Stimulated activated CD8-positive, alpha-beta memory T cell treated with anti-CD3 and anti-CD28 coated beads, Interleukin-4, amount 100 ng/mL, for 4 hours (primary cell): ENCODE data around the gene DAPK2.
"Not testable (repeated sequence)": the region's sequence is repeated elsewhere in the genome, so short reads cannot be mapped to it uniquely, and the experiment has no call there.

Source experiments
- DNase-seq, 2 donors: peaks; one replicate each; pipeline ENCODE4 v3.0.0-alpha.2; 2020; ENCODE audit warnings: low read depth in 2 of 2, low spot score in 1 of 2

Gene DAPK2

DNA sequence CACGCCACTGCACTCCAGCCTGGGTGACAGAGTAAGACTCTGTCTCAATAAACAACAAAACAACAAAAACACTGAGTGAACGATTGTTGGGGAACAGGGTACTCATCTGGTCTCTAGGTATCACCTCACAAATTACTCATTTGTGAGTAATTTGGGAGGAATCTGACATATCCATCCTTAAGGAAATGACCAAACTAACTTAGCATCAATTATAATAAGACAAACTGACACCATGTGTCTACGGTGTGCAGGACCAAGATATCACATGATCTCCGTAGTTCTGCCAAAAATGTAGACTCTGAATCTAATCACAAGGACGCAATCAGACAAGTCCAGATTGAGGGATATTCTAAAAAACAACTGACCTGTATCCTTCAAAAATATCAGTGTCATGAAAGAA is 12.0 kb upstream of the DAPK2 start:
- no peak for DNase-seq

DNA sequence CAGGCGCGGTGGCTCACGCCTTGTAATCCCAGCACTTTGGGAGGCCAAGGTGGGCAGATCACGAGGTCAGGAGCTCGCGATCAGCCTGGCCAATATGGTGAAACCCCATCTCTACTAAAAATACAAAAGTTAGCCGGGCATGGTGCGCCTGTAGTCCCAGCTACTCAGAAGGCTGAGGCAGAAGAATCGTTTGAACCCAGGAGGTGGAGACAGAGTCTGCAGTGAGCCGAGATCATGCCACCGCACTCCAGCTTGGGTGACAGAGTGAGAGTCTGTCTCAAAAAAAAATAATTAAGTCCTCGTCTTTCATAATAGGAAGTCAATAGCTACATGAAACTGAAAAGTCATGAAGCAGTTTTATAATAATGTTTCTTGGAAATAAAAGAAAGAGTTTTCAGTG is 7.4 kb upstream of the DAPK2 start:
- not testable (repeated sequence) for DNase-seq

DNA sequence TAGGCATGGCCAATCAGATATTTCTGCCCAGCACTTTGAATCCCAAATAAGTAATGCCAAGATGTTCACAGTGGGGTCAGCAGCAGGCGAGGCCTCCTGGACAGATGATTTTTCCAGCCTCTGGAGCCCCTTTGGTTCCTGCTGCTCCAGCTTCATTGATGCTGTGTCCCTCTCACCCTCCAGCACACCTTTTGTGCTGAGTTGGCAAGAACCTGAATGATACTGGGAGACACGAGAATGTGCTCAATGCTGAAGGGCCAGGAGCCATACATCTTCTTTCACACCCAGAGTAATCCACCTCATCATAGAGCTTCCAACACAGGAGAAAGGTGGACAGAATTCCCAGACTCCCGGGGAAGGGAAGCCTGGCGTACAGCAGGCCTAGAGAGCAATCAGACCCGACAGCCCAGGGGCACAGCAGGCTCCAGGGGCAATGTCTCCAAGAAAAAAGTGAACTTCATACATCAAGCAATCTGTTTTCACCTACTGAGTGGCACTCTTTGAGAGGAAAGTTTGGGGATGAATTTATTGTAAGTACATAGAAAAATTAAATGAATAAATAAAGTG is 6.7 kb upstream of the DAPK2 start:
- DNase-seq: no peak

DNA sequence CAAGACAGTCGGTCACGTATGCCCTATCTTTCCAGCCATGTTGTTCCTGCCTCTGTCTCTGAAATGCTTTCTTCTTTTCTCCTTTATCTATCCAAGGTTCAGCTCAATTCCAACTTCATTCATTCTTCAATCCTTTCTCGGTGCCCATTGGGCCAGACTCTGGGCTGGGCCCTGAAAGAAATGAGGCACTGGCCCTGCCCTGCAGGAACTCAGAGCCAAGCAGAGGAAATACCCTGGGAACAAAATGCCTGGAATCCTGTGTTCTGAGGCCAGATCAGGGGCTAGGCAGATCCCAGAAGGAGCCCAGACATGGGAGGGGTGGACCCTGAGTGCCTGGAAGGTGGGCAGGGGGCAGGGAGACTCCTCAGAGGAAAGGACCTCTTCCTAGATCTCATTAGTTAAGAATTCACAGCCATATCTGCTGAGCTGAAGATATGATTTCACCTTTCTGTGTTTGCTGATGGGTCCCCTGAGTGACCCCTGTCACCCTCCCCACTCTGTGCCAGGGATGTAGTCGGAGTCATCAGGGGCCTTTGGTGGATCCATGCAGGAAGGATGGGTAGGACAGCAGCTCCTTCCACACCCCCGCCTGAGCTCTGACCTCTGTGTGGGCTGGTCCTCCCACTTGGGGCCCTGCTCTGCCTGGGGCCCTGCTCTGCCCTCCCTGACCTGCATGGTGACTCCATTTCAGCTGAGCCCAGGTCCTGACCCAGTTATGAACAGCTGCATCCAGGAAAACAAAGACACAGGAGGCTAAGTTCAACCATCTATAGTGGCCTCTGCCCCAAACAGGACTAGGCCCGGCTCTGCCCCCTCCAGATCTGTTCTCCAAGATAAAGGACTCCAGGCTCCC is 5.3 kb upstream of the DAPK2 start:
- DNase-seq: no peak

DNA sequence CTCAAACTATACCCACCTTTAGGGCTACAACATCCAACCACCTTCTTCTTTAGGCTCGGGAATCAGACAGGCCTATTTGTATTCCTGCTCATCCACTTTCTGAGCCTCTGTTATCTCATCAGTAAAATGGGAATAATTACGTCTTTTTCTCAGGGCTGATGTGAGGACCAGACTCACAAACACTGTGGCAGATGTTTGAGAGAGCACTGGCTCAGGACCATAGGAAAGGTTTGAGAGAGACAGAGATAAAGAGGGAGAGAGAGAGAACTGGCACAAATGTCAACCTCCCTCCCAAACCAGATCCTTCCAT is 4.8 kb upstream of the DAPK2 start:
- no peak for DNase-seq

DNA sequence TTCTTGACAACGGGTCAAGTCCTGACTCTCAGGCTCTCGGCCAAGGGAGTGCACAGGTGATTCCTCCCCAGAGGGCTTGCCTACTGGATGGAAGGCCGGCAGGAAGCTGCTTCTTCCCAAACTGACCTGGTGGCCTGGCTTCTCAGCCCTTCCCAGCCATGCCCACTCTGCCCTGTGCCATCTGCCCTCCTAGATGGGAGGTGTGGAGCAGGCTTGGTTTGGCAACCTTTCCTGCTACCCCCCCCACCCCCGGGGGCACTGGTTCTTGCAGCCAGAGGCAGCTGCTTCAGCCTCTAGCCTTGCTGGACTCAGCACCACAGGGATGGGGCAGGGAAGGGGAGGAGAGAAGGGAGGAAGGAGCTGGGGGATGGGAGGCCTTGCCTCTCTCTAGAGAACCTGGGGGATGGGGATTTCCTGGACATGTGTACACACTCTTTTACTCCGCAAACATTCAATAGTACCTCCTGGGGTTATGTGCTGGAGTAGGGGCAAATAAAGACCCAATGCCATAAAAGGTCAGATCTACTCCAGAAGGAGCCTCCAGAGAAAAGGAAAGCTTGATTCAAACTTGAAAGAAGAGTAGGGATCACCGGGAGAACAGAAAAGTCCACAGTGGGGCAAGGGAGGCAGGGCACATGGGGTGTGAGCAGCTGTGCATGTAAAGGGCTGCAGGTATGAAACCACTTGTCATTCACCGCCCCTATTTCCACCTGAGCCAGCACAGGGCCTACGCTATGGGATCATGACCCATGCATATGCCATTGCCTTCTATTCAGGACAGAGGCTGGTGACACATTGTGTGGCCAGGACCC is 4.2 kb upstream of the DAPK2 start:
- DNase-seq: no peak

DNA sequence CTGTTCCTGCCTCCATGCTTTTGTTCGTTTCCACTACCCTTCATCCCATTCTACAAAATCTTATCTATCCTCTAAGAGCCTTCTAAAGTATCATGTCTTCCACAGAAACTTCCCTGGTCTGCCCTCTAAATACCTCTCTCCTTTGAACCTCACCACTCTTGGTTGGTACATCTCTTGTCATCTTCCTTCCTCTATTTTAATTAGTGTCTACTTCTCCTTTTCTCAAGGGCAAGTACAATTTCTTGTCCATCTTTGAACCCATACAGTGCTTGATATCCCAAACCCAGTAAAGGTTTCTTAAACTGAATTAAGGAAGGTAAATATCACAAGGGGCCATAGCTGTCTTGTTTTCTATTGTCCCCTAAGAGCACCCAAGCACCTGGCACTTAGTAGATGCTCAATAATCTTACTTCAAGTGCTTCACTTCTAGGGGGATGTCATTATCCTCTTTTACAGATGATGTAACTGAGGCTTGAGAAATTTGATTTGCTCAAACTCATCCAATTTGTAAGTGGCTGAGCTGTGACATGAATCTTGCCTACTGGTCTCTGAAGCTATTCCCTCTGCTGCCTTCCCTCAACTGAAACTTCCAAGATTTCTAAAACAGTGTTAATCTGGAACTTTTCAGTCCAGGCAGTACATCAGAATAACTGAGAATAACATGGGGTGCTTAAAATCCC is 2.6 kb upstream of the DAPK2 start:
- no peak for DNase-seq

DNA sequence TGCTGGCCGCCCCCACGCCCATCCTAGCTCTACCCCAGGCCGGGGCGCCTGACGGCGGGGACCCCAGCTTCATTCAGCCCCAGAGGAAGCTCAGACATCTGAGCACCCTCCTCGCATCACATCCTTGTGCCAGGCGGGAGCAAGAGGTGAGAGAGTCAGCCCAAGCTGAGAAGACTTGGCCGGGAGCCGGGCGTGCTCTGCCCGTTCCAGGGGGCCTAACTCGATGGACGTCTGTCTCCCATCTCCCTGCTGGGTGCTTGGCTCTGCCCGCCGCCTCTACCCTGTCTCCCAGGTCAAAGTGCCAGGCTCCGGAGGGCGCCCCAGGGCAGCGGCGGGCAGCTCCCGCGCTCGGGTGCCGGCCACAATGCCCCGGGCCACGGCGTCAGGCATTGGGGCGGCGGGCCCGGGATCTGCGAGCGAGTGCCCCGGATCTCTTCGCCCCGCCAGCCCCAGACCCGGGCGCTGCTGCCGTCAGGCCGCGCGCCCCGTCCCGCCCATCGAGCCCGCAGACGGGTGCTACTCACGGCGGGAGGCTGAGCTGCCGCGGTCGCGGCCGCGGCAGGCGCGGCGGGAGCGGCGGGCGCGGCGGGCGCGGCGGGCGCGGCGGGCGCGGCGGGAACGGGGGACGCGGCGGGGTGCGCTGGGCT is 388 bp downstream of the DAPK2 start:
- no peak for DNase-seq

DNA sequence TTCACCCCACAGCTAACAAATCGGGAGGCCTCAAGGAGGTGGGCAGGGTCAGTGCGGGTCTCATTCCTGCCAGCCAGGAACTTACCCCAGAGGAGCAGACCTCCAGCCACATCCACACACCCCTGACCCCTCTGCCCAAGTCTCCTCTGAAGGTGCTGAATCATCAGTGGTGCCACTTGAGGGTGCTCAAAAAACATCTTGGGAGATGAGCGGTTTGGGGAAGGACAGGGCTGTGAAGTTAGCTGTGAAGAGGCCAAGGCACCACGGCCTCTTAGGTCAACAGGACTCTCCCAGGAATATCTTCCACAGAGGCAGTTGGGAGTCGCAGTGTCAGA is 1.2 kb downstream of the DAPK2 start:
- no peak for DNase-seq

DNA sequence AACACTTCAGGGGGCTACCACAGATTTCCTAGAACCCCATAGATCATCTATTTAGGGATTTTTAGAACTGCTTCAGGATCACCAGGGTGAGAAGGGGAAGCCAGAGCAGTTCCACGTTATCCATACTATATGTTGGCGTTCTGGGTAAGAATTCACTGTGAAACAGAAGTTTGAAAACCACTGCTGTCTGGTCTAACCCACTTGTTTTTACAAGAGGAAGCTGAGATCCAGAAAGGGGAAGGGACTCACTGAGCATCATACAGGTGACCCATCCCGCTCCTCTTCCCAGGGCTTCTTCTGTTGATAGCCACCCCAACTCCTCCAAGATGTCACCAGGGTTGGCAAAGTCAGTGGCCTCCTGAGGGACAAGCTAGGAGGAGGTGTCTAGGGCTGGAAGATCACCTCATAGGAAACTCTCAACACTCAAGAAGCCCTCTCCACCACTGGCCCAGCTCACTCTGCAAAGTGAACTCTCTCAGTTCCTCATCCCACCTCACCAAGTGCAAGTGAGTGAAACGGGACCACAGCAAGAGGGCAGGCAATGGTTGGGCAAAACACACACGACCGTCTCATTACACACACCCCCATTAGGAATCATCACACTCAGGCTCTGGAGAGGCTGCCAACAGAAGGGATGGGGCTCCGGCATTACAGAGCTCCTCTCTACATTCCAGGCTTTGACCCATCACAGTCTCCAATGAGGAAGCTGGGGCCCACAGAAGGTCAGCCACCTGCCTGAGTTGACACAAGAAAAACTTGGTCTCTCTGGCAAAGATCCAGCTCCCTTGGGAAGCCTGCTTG is 1.8 kb downstream of the DAPK2 start:
- DNase-seq: no peak

DNA sequence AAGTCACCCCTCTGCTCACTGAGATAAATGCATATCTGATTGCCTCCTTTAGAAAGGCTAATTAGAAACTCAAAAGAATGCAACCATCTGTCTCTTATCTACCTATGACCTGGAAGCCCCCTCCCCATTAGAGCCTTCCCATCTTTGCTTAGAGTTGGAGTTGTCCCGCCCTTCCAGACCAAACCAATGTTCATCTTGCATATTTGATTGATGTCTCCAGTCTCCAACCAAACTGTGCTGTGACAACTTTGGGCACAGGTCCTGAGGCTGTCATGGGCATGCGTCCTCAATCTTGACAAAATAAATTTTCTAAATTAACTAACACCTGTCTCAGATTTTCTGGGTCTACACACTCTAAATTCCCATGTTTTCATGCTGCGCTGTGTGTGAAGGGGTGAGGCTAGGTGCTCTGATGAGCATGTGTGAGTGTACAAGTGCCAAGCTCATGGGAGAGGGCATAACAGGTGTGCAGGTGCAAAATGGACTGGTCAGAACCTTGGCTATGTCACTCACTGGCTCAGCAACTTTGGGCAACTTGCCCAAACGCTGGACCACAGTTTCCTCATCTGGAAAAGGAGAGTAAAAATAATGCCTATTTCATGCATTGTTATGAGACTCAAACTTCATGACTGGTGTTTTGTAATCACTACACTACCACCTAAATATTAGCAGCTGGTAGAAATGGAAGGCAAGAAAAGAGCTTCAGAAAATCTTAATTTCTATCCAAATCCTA is 7.2 kb downstream of the DAPK2 start:
- DNase-seq: no peak

DNA sequence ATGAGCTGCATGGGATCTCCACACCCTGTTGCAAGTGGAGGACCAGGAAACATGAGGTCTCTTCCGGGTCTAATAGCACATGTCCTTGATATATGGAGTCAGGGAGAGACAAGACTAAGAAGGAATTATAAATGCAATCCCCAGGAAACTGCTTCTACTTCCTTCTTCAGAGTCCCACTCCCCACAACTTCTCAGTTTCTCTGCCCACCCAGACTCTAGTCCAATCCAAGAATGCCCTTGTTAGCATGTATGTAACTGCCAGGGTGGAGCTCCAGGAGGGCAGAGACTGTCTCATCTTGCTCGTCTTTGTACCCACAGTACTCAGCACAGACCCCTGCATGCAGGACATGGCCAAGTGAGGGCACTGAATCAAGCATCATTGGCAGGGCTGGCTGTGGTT is 8.3 kb downstream of the DAPK2 start:
- DNase-seq: no peak

DNA sequence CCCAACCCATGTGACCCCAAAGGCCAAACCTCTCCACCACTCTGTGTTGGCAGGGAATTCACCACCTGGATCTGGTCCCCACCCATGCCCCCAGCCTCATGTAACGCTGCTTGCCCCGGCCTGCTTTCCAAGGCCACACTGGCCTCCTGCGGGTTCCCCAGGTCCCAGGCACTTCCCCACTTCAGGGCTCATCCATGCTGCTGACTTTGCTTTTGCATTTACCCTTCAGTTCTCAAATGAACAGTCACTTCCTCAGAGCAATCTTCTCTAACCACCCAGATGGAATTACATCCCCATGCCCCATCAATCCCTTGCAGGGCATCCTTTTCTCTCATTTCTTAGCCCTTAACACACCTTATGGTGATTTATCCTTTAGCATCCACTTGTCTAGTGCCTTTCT is 9.2 kb downstream of the DAPK2 start:
- DNase-seq: no peak

DNA sequence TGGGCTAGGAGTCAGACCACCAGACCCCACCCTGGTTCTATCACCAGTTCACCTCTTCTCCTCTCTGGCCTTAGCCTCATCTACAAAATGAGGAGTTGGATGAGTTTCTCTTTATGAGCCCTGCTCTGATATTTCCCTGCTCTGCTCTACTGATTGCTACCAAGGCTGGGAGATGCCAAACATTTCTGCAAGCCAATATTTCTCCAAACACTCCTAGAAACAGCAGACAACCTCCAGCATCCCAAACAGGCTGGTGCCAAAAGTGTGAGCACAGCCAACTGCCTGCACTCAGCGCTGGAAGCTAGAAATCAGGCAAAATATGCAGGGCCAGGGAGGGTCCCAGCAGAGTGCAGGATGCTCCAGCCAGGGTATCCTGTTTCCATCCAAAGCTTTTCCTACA is 10.8 kb downstream of the DAPK2 start:
- no peak for DNase-seq

DNA sequence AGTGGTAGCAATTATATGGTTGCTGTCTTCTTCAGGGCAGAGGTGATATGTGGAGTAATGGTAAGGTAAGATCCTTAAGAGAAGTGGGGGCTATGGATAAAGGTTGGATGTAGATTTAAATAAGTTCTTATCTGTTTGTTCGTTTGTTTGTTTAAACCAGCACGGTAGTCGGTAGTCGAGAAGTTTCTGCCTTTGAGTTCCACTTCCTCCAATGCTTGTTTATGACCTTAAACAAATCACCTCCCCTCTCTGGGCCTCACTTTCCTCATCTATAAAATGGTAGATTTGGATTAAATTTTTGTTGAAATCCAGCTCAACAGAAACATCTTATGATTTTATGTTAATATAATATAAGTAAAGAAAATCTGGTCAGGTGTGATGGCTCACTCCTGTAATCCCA is 11.8 kb downstream of the DAPK2 start:
- no peak for DNase-seq

DNA sequence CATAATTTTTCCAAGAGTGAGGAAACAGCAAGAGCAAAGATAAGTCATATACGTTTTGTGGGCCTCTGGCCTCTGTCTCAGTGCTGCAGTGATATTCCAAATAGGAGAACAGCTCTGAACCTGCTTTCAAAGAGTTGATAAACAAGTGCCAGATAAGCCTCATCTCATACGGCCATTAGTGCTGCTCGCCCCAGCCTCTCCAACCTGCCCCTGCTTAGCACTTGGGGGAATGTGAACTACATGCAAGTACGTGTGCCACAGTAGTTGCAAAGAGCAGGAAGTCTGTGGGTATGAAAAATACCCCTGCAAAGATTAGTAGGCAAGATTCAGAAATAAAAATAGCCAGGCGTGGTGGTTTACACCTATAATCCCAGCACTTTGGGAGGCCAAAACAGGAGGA is 14.0 kb downstream of the DAPK2 start:
- DNase-seq: no peak

DNA sequence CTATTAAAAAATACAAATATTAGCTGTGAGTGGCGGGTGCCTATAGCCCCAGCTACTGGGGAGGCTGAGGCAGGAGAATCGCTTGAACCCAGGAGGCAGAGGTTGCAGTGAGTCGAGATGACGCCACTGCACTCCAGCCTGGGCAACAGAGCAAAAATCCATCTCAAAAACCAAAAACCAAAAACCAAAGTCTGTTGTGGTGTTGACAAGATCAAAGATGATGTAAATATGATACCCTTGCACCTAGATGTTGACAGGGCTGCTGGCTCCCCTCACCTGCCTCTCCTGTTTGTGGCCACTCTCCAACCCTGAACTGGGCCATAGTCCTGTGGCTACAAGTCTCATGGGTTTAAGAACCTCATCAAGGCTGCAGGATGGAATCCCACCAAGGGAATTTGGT is 16.2 kb downstream of the DAPK2 start:
- no peak for DNase-seq

DNA sequence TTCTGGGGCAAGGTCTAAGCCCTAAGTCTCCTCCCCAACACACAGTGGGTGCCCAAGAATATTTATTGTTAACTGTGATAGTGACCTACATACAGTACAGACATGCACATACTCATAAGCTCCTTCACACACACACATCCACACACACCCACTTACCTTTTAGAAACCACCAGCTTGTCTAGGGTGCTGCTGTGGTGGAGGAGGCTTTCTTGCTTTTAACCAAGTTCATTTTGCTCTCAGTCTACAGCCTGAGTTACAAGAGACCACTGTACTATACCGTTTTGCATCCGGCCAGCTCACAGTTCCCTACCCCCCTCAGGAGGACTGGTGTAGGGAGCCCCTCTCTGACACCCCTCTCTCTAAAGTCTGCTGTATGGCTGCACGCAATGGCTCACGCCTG is 16.7 kb downstream of the DAPK2 start:
- DNase-seq: no peak

DNA sequence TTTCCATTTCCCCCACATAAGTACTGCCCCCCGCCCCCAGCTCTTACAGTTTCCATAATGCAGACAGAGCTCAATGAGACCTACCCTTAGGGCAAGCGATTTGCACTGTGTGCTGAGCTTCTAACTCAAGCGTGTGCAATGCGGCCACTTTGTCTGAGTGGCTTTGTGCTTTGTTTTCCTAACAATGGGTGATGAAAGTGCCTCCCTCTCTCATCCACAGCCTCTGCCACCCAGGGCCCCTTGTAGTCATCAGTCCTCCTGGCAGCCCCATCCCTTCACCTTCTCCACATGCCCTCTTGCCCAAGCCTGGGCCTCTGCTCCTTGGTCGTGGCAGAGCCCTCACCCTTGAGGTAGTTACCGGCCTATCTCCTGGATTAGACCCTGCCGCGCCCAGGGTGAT is 17.2 kb downstream of the DAPK2 start:
- DNase-seq: no peak

DNA sequence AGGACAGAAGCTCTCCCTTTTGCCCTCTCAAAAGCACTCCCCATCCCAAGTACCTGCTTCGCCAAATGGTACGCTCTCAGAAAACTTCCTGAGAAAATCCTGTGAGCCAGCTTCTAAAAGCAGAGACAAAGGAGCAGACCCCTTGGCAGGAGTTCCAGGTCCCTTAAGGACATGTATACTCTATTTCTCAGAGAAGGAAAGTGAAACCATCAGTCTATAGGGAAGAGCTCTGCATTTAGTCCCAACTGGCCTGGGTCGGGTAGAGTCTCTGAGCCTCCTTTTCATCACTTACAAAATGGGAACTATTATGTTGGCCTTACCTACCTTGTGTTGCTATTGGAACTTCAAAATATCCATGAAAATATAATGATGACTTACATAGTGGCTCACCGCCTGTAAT is 19.7 kb downstream of the DAPK2 start:
- no peak for DNase-seq
